ENCODE data around the gene LHFPL2. TPM values are rescaled to one million over a fixed set of nuclear protein-coding genes. Genes with fewer than 3 reads are reported as not detected.

LHFPL2 gene
- total RNA-seq, 2 donors from 2014 or later: 13.7 to 40.4 TPM

- intact Hi-C loops (cut with DNase I): loop anchor here (5.0 kb wide), 2 partner anchors 109 to 424 kb away; partner anchors contain the start of gene LHFPL2
- no peaks in the 10 kb centered on the region for H3K27me3 ChIP-seq (replicated peaks; ENCODE audit: insufficient read depth)
- H3K27ac ChIP-seq: no peak overlapping the region
- H3K36me3 ChIP-seq: no peaks in the 10 kb centered on the region
- no peaks in the 10 kb centered on the region for H3K4me1 ChIP-seq (replicated peaks)
- WGBS: 38% methylated on average over 5 of the region's 5 CpGs
- no peaks in the 10 kb centered on the region for H3K9me3 ChIP-seq
- no peak overlapping the region for H3K4me3 ChIP-seq
- DNase-seq (ENCODE audit: low spot score): no peak
- TF ChIP-seq, protein P1, sequence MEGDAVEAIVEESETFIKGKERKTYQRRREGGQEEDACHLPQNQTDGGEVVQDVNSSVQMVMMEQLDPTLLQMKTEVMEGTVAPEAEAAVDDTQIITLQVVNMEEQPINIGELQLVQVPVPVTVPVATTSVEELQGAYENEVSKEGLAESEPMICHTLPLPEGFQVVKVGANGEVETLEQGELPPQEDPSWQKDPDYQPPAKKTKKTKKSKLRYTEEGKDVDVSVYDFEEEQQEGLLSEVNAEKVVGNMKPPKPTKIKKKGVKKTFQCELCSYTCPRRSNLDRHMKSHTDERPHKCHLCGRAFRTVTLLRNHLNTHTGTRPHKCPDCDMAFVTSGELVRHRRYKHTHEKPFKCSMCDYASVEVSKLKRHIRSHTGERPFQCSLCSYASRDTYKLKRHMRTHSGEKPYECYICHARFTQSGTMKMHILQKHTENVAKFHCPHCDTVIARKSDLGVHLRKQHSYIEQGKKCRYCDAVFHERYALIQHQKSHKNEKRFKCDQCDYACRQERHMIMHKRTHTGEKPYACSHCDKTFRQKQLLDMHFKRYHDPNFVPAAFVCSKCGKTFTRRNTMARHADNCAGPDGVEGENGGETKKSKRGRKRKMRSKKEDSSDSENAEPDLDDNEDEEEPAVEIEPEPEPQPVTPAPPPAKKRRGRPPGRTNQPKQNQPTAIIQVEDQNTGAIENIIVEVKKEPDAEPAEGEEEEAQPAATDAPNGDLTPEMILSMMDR (IDR thresholded peaks at IDR 0.05): peak in 3 of 4 experiments; percentile 19 to 55 (median 51)
- TF ChIP-seq POLR2AphosphoS5 (IDR thresholded peaks at IDR 0.05) (no peak), POLR2A (IDR thresholded peaks at IDR 0.05) (no peak)
Observed at GRCh38 chr5:78537821-78538220, 110.8 kb downstream of the LHFPL2 start.

- no peak for DNase-seq (ENCODE audit: low spot score)
- no peaks in the 10 kb centered on the region for H3K27me3 ChIP-seq (replicated peaks; ENCODE audit: insufficient read depth)
- no peak overlapping the region for H3K27ac ChIP-seq
- H3K9me3 ChIP-seq: no peaks in the 10 kb centered on the region
- no peaks in the 10 kb centered on the region for H3K4me1 ChIP-seq (replicated peaks)
- TF ChIP-seq POLR2AphosphoS5 (IDR thresholded peaks at IDR 0.05) (no peak), POLR2A (IDR thresholded peaks at IDR 0.05) (no peak)
- TF ChIP-seq, protein P1 (IDR thresholded peaks at IDR 0.05): no peak
- WGBS: 76% methylated on average over 5 of the region's 5 CpGs
- H3K36me3 ChIP-seq: no peaks in the 10 kb centered on the region
- intact Hi-C loops (cut with DNase I): loop anchor here (5.0 kb wide), 2 partner anchors 110 to 425 kb away; partner anchors contain the start of gene LHFPL2
- no peak overlapping the region for H3K4me3 ChIP-seq
Observed at GRCh38 chr5:78537411-78537810, 111.2 kb downstream of the LHFPL2 start.

DNA sequence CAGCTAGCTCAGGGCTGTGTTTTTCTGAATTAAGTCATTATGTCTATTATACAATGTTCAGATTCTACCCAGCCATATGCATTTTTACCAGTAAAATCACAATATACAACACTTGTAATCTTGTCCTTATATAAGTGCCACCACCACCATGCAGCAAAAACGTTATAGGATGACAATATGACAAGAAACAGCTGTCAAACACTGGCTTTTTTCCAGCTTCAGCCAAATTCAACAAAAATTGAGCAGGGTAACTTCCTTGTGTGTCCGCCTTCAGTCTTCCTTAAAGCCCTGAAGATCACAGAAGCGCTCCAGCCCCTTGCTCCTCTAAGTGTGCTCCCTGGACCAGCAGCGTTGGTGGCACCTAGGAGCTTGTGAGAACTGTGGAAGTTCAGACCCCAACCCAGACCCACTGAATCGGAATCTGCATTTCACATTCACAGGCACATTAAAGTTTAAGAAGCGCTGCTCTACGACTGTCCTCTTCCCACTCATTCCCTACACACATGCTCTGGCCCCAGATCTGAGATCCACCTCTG lies 111.8 kb downstream of the LHFPL2 start:
- no peak for DNase-seq (ENCODE audit: low spot score)
- no peak for TF ChIP-seq POLR2A (IDR thresholded peaks at IDR 0.05)
- TF ChIP-seq, protein P1 (IDR thresholded peaks at IDR 0.05): no peak
- TF ChIP-seq POLR2AphosphoS5 (IDR thresholded peaks at IDR 0.05): no peak
- Histone ChIP-seq H3K36me3 (no peaks in the 10 kb centered on the region), H3K4me3 (no peak overlapping the region), H3K27ac (no peak overlapping the region), H3K27me3 (replicated peaks; ENCODE audit: insufficient read depth) (no peaks in the 10 kb centered on the region), H3K4me1 (replicated peaks) (no peaks in the 10 kb centered on the region), H3K9me3 (no peaks in the 10 kb centered on the region)
- intact Hi-C loops (cut with DNase I): loop anchor here (5.0 kb wide), 2 partner anchors 111 to 426 kb away; partner anchors contain the start of gene LHFPL2
- WGBS: 79% methylated on average over 7 of the region's 7 CpGs

GRCh38 chr5:78534905-78535200 lies 113.7 kb downstream of the LHFPL2 start:
- intact Hi-C loops (cut with DNase I): loop anchor here (5.0 kb wide), 2 partner anchors 112 to 427 kb away; partner anchors contain the start of gene LHFPL2
- 78% methylated on average over 6 of the region's 6 CpGs for WGBS
- no peak overlapping the region for H3K4me3 ChIP-seq

More at GRCh38 chr5:78534905-78535200, 113.7 kb downstream of the LHFPL2 start:
- Histone ChIP-seq H3K4me1 (replicated peaks) (no peaks in the 10 kb centered on the region), H3K9me3 (no peaks in the 10 kb centered on the region), H3K27ac (peak overlapping the region; percentile 35 to 53), H3K36me3 (no peaks in the 10 kb centered on the region), H3K27me3 (replicated peaks; ENCODE audit: insufficient read depth) (no peaks in the 10 kb centered on the region)
- TF ChIP-seq, protein P1 (IDR thresholded peaks at IDR 0.05): no peak
- TF ChIP-seq POLR2A (IDR thresholded peaks at IDR 0.05): no peak
- TF ChIP-seq POLR2AphosphoS5 (IDR thresholded peaks at IDR 0.05): no peak
- no peak for DNase-seq (ENCODE audit: low spot score)

Data from prostate gland (tissue), 2 donors.